H1 (cell line): Measurements from ENCODE around the gene BMPR1A. TPM values are rescaled to one million over a fixed set of nuclear protein-coding genes. Genes with fewer than 3 reads are reported as not detected.

ENCODE experiments used
- CTCF ChIA-PET: fragments of 300-600 bp; sonication (Branson Sonifier 250); formaldehyde crosslinking; loops from one replicate; lab custom pipeline; 2021; ENCODE audit not compliant: partially characterized antibody; lab: Charles Lee
- POLR2A ChIA-PET: fragments of 300-600 bp; sonication (Branson Sonifier 250); formaldehyde crosslinking; loops from one replicate; lab custom pipeline; 2021; ENCODE audit warnings: inconsistent platforms; ENCODE audit not compliant: partially characterized antibody; lab: Charles Lee
- DNase-seq, 2 experiments: peaks; one replicate each; pipeline versions ENCODE4 v3.0.0 to v3.0.0-alpha.2; 2010 to 2022; ENCODE audit warnings: low spot score in 2 of 2, low read depth in 1 of 2, mixed read lengths in 1 of 2
- FAIRE-seq: peaks from 2 replicates; lab custom pipeline; 2011; peaks lifted over from hg19 to GRCh38; lab: Jason Lieb, UNC
- H2AFZ ChIP-seq: 2 replicates; pipeline ENCODE4 v1.8.1; 2012; ENCODE audit warnings: low read length, inconsistent platforms
- H2AK5ac ChIP-seq: 2 replicates; pipeline ENCODE4 v1.6.1; 2013; ENCODE audit warnings: low read depth, low read length
- H2BK120ac ChIP-seq: replicated peaks from 2 replicates; pipeline ENCODE3; 2013; ENCODE audit warnings: low read depth, low read length, inconsistent platforms
- H2BK12ac ChIP-seq: 2 replicates; pipeline ENCODE4 v1.6.1; 2013; ENCODE audit warnings: low read depth, low read length
- H2BK15ac ChIP-seq: 2 replicates; pipeline ENCODE4 v1.6.1; 2013; ENCODE audit warnings: low read length
- H2BK20ac ChIP-seq: 2 replicates; pipeline ENCODE4 v1.6.1; 2013; ENCODE audit warnings: low read length
- H2BK5ac ChIP-seq: 2 replicates; pipeline ENCODE4 v1.6.1; 2013; ENCODE audit warnings: low read depth, low read length
- H3K14ac ChIP-seq: 2 replicates; pipeline ENCODE4 v1.6.1; 2013; ENCODE audit warnings: inconsistent platforms; ENCODE audit not compliant: insufficient read length
- H3K18ac ChIP-seq: 2 replicates; pipeline ENCODE4 v1.6.1; 2013; ENCODE audit warnings: low read length; ENCODE audit errors: extremely low read depth
- H3K23ac ChIP-seq: 2 replicates; pipeline ENCODE4 v1.6.1; 2013; ENCODE audit warnings: inconsistent platforms; ENCODE audit not compliant: insufficient read length
- H3K23me2 ChIP-seq: 2 replicates; pipeline ENCODE4 v1.6.1; 2013; ENCODE audit warnings: low read depth, low read length
- H3K27ac ChIP-seq: 2 replicates; pipeline ENCODE4 v1.6.1; 2011; ENCODE audit warnings: low read depth, low read length, inconsistent platforms
- H3K27me3 ChIP-seq, 4 experiments: replicated peaks in 1 of 4; 1 replicate in 1 of 4; 2 replicates in 3 of 4; pipeline versions ENCODE4 v1.6.1 to v1.8.1; 2011 to 2013; ENCODE audit warnings: low read length in 3 of 4, mild to moderate bottlenecking in 3 of 4, inconsistent platforms in 2 of 4, mixed read lengths in 2 of 4, moderate library complexity in 1 of 4; ENCODE audit not compliant: control insufficient read depth in 3 of 4, insufficient read depth in 3 of 4; ENCODE audit errors: extremely low read depth in 1 of 4
- H3K36me3 ChIP-seq, 4 experiments: 2 replicates each; pipeline versions ENCODE4 v1.6.1 to v1.8.1; 2011 to 2013; ENCODE audit warnings: mild to moderate bottlenecking in 4 of 4, low read length in 3 of 4, moderate library complexity in 2 of 4, control low read depth in 1 of 4, inconsistent platforms in 1 of 4; ENCODE audit not compliant: insufficient read depth in 4 of 4, control insufficient read depth in 2 of 4
- H3K4ac ChIP-seq: replicated peaks from 2 replicates; pipeline ENCODE3; 2013; ENCODE audit warnings: low read length, low read depth, mixed read lengths, inconsistent platforms; ENCODE audit not compliant: insufficient read length
- H3K4me1 ChIP-seq, 4 experiments: replicated peaks in 1 of 4; 1 replicate in 1 of 4; 2 replicates in 3 of 4; pipeline versions ENCODE4 v1.6.1 to v1.8.1; 2011 to 2013; ENCODE audit warnings: low read length in 3 of 4, inconsistent platforms in 2 of 4, mixed read lengths in 1 of 4; ENCODE audit not compliant: insufficient read depth in 4 of 4, control insufficient read depth in 3 of 4
- H3K4me2 ChIP-seq, 2 experiments: 2 replicates each; pipeline versions ENCODE4 v1.6.1 to v1.8.1; 2011 to 2013; ENCODE audit warnings: low read depth in 2 of 2, low read length in 2 of 2, control low read depth in 1 of 2, inconsistent platforms in 1 of 2, mild to moderate bottlenecking in 1 of 2; ENCODE audit not compliant: insufficient read depth in 1 of 2
- H3K4me3 ChIP-seq, 4 experiments: fragments of 200-600, 300-600 bp in 1 of 4; sonication (generic), shearing (Covaris generic), sonication (Bioruptor Twin) in 1 of 4; 2 replicates each; pipeline versions ENCODE4 v1.5.1 to v1.8.1; 2011 to 2016; ENCODE audit warnings: low read length in 4 of 4, low read depth in 3 of 4, control low read depth in 2 of 4, inconsistent platforms in 2 of 4, mild to moderate bottlenecking in 2 of 4, mixed read lengths in 1 of 4, moderate library complexity in 1 of 4; ENCODE audit not compliant: insufficient read depth in 2 of 4; ENCODE audit errors: extremely low read depth in 1 of 4
- H3K56ac ChIP-seq: replicated peaks from 2 replicates; pipeline ENCODE3; 2013; ENCODE audit warnings: low read depth, mild to moderate bottlenecking, mixed read lengths, low read length, inconsistent platforms; ENCODE audit not compliant: insufficient read length
- H3K79me1 ChIP-seq: 2 replicates; pipeline ENCODE4 v1.6.1; 2013; ENCODE audit warnings: low read depth, low read length, control low read depth
- H3K79me2 ChIP-seq, 2 experiments: 2 replicates each; pipeline versions ENCODE4 v1.6.1 to v1.8.1; 2012 to 2013; ENCODE audit warnings: low read length in 2 of 2, mild to moderate bottlenecking in 2 of 2, inconsistent platforms in 1 of 2; ENCODE audit not compliant: insufficient read depth in 2 of 2, control insufficient read depth in 1 of 2
- H3K9ac ChIP-seq, 4 experiments: replicated peaks in 1 of 4; 1 replicate in 1 of 4; 2 replicates in 3 of 4; pipeline versions ENCODE4 v1.6.1 to v1.8.1; 2011 to 2013; ENCODE audit warnings: low read depth in 3 of 4, low read length in 3 of 4, control low read depth in 2 of 4, mild to moderate bottlenecking in 2 of 4, moderate library complexity in 2 of 4, inconsistent platforms in 1 of 4; ENCODE audit errors: extremely low read depth in 1 of 4
- H3K9me3 ChIP-seq, 2 experiments: 2 replicates each; pipeline versions ENCODE4 v1.6.1 to v1.8.1; 2012 to 2013; ENCODE audit warnings: mild to moderate bottlenecking in 2 of 2, moderate library complexity in 2 of 2, control low read depth in 1 of 2, inconsistent platforms in 1 of 2, low read depth in 1 of 2, low read length in 1 of 2, mixed read lengths in 1 of 2; ENCODE audit not compliant: insufficient read depth in 2 of 2
- H4K20me1 ChIP-seq, 2 experiments: replicated peaks in 1 of 2; 2 replicates each; pipeline versions ENCODE3 to v1.8.1; 2011 to 2013; ENCODE audit warnings: inconsistent platforms in 2 of 2, low read length in 2 of 2, mild to moderate bottlenecking in 1 of 2; ENCODE audit not compliant: insufficient read depth in 2 of 2, control insufficient read depth in 1 of 2
- H4K5ac ChIP-seq: 2 replicates; pipeline ENCODE4 v1.6.1; 2013; ENCODE audit warnings: low read length, low read depth, mixed read lengths, inconsistent platforms; ENCODE audit not compliant: insufficient read length
- H4K8ac ChIP-seq: 2 replicates; pipeline ENCODE4 v1.8.0; 2013; ENCODE audit warnings: mild to moderate bottlenecking, moderate library complexity, low read length, inconsistent platforms; ENCODE audit not compliant: insufficient read depth; ENCODE audit errors: extremely low read depth
- H4K91ac ChIP-seq: replicated peaks from 2 replicates; pipeline ENCODE3; 2013; ENCODE audit warnings: low read length, mixed read lengths, inconsistent platforms; ENCODE audit not compliant: insufficient read length
- ASH2L ChIP-seq: fragments of 200-600, 300-600 bp; sonication (generic); IDR thresholded peaks from one replicate; pipeline ENCODE4 v1.7.1; 2017; ENCODE audit warnings: low read length
- CBX5 ChIP-seq: fragments of 300-800, 300-1000 bp; sonication (generic); IDR thresholded peaks from 2 replicates; pipeline ENCODE4 v1.7.1; 2016; ENCODE audit warnings: antibody characterized with exemption, low read length, low read depth
- CHD2 ChIP-seq: IDR thresholded peaks from 2 replicates; pipeline ENCODE4 v1.6.1; 2012; ENCODE audit warnings: low read length, improper control_type of control experiment
- CREB1 ChIP-seq: IDR thresholded peaks from 2 replicates; pipeline ENCODE4 v1.6.1; 2012; ENCODE audit warnings: inconsistent platforms
- GTF2F1 ChIP-seq: IDR thresholded peaks from 2 replicates; pipeline ENCODE4 v1.6.1; 2012; ENCODE audit warnings: low read depth, low read length, improper control_type of control experiment, borderline replicate concordance
- HDAC2 ChIP-seq, 2 experiments: fragments of 300-600 bp in 1 of 2; sonication (generic) in 1 of 2; IDR thresholded peaks; 2 replicates each; pipeline ENCODE4 v1.6.1; 2011 to 2012; ENCODE audit warnings: low read depth in 2 of 2, low read length in 2 of 2, mild to moderate bottlenecking in 2 of 2, moderate library complexity in 2 of 2, borderline replicate concordance in 1 of 2, inconsistent platforms in 1 of 2
- PHF8 ChIP-seq: fragments of 200-600 bp; sonication (generic); conservative IDR thresholded peaks from 2 replicates; pipeline ENCODE4 v1.7.1; 2012; ENCODE audit warnings: low read depth, mild to moderate bottlenecking, inconsistent platforms, low read length, moderate library complexity
- RAD21 ChIP-seq, 2 experiments: IDR thresholded peaks in 1 of 2; conservative IDR thresholded peaks in 1 of 2; 2 replicates each; pipeline ENCODE4 v1.6.1; 2011; ENCODE audit warnings: low read depth in 2 of 2, low read length in 2 of 2, improper control_type of control experiment in 1 of 2, inconsistent platforms in 1 of 2, mild to moderate bottlenecking in 1 of 2, moderate library complexity in 1 of 2
- SIN3A ChIP-seq, 2 experiments: IDR thresholded peaks in 1 of 2; conservative IDR thresholded peaks in 1 of 2; 2 replicates each; pipeline ENCODE4 v1.6.1; 2011 to 2012; ENCODE audit warnings: low read length in 2 of 2, improper control_type of control experiment in 1 of 2, low read depth in 1 of 2, mild to moderate bottlenecking in 1 of 2
- TBP ChIP-seq: IDR thresholded peaks from 2 replicates; pipeline ENCODE4 v1.6.1; 2011; ENCODE audit warnings: low read depth, low read length, improper control_type of control experiment
- WGBS, 2 experiments: shearing (Covaris generic) in 1 of 2; methylation state at CpG; one replicate each; pipeline versions ENCODE4 v1.1.6 to v1.1.7; 2013 to 2015; ENCODE audit warnings: low lambda C conversion rate in 2 of 2, mixed read lengths in 2 of 2, inconsistent platforms in 1 of 2, low coverage in 1 of 2, missing lambda C conversion rate in 1 of 2; ENCODE audit not compliant: insufficient replicate concordance in 2 of 2, insufficient coverage in 1 of 2, insufficient read length in 1 of 2; ENCODE audit errors: extremely low coverage in 1 of 2, missing lambda C conversion rate in 1 of 2; 5-methylcytosine and 5-hydroxymethylcytosine counted together
- polyA plus RNA-seq, 7 experiments: library from polyadenylated mRNA; depleted of rRNA in 3 of 7; stranded (reverse) in 5 of 7; unstranded in 2 of 7; fragments of >200 nt in 5 of 7; fragments of 200-250 nt in 2 of 7; gene quantifications; 1 replicate in 5 of 7; 2 replicates in 1 of 7; 4 replicates in 1 of 7; pipeline versions ENCODE4 v1.2.1 to v1.2.3, GENCODE V29; 2011 to 2013; ENCODE audit warnings: missing spikeins in 2 of 7, mixed read lengths in 2 of 7
- total RNA-seq: library from RNA; stranded (reverse); fragmentation: NEBNext Ultra II Directional; extraction: Animal tissue kit (Norgen Biotek cat#: 25700); gene quantifications from 2 replicates; pipeline ENCODE4 v1.2.1, GENCODE V29; 2021
- TF ChIP-seq, protein P1 (sequence below): IDR thresholded peaks from 2 replicates; pipeline ENCODE4 v1.6.1; 2011; ENCODE audit warnings: low read length, improper control_type of control experiment

BMPR1A gene
- total and polyA plus RNA-seq, 2 of the 8 experiments (the other 6 are each of a cell fraction or from before 2014, with no cell fraction given), result 34.4 to 129 TPM

DNA sequence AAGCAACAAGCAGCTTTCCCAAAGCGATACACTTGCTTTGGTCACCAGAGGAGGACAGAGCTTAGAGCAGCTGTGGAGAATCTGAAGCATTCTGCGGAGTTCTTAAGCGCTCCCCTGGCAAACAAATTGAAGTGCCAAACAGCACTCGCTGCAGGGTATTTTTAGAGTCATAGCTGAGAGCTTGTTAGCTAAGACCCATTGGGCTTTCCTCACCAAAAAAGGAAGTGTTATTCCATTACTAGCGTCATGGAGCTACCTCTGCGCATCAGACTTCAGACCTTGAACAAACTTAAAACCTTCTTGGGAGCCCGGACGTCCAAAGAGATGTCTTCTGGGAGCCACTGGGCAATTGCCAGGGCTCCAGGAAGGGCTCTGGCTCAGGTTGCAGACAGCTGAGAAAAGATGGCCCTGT lies 23.2 kb upstream of the BMPR1A start:
- no peak overlapping the region for H2BK12ac ChIP-seq
- no peaks in the 10 kb centered on the region for H3K36me3 ChIP-seq
- H3K23ac ChIP-seq, result no peak overlapping the region
- no peak overlapping the region for H2BK5ac ChIP-seq
- H3K9me3 ChIP-seq, result no peaks in the 10 kb centered on the region
- H3K56ac ChIP-seq, result no peak overlapping the region
- no peak overlapping the region for H2BK120ac ChIP-seq
- ChIA-PET POLR2A (interaction anchor here (1.0 to 3.1 kb wide), 7 partner anchors 11 to 37 kb away, joined by 3 to 12 read pairs (median 3); partner anchors contain the start of gene BMPR1A), CTCF (interaction anchor here (0.9 to 3.1 kb wide), 13 partner anchors 9 to 167 kb away, joined by 3 to 17 read pairs (median 4); no protein-coding TSS in a partner anchor)
- FAIRE-seq, result no peak
- H2BK15ac ChIP-seq, result no peak overlapping the region
- H4K8ac ChIP-seq, result no peak overlapping the region
- no peak overlapping the region for H3K9ac ChIP-seq
- H3K79me2 ChIP-seq, result no peaks in the 10 kb centered on the region
- H3K4me2 ChIP-seq, result no peak overlapping the region
- no peak for DNase-seq
- H4K5ac ChIP-seq, result no peak overlapping the region
- H3K4me3 ChIP-seq, result no peak overlapping the region
- 86% methylated on average over 8 of the region's 8 CpGs; no CpG with 5 or more reads in 1 of the 2 experiments for WGBS, 2 experiments
- no peaks in the 10 kb centered on the region for H3K23me2 ChIP-seq
- H3K79me1 ChIP-seq, result no peaks in the 10 kb centered on the region
- H2AK5ac ChIP-seq, result no peak overlapping the region
- no peak overlapping the region for H3K4ac ChIP-seq
- peak overlapping the region; percentile 79; the same call in 1 of the 2 replicates for H2AFZ ChIP-seq
- no peak overlapping the region for H3K27ac ChIP-seq
- H3K4me1 ChIP-seq, result peaks cover 0 to 4% (median 0%) of the 10 kb centered on the region in 4 experiments; a peak in 2 of 7 replicates
- H3K14ac ChIP-seq, result no peak overlapping the region
- no peak overlapping the region for H4K91ac ChIP-seq
- peak overlapping the region; percentile 20; the same call in 1 of the 2 replicates for H3K18ac ChIP-seq
- H3K27me3 ChIP-seq, result no peaks in the 10 kb centered on the region
- H2BK20ac ChIP-seq, result no peak overlapping the region
- no peaks in the 10 kb centered on the region for H4K20me1 ChIP-seq
- TF ChIP-seq, protein P1, sequence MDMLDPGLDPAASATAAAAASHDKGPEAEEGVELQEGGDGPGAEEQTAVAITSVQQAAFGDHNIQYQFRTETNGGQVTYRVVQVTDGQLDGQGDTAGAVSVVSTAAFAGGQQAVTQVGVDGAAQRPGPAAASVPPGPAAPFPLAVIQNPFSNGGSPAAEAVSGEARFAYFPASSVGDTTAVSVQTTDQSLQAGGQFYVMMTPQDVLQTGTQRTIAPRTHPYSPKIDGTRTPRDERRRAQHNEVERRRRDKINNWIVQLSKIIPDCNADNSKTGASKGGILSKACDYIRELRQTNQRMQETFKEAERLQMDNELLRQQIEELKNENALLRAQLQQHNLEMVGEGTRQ, result no peak
- TF ChIP-seq PHF8 (no peak), CBX5 (no peak), CREB1 (no peak), GTF2F1 (no peak), TBP (no peak), ASH2L (no peak), CHD2 (no peak), HDAC2 (IDR thresholded peaks at IDR 0.05; ENCODE audit: borderline replicate concordance in 1 of 2, low read depth in 2 of 2, low read length in 2 of 2) (no peak), RAD21 (IDR thresholded peaks at IDR 0.05 in 1 of 2, conservative IDR thresholded peaks at IDR 0.05 in 1 of 2; ENCODE audit: low read depth in 2 of 2, low read length in 2 of 2) (no peak), SIN3A (conservative IDR thresholded peaks at IDR 0.05 in 1 of 2, IDR thresholded peaks at IDR 0.05 in 1 of 2; ENCODE audit: low read depth in 1 of 2, low read length in 2 of 2) (no peak)
